ENCODE measurements around the gene PAAF1.

The PAAF1 gene

GRCh38 chr11:73946798-73947458 is 70.1 kb downstream of the PAAF1 start:
- no peak for DNase-seq

GRCh38 chr11:73949246-73949645 is 72.4 kb downstream of the PAAF1 start:
- no peak for DNase-seq

GRCh38 chr11:73949912-73950311 is 73.1 kb downstream of the PAAF1 start:
- DNase-seq, result no peak

DNA sequence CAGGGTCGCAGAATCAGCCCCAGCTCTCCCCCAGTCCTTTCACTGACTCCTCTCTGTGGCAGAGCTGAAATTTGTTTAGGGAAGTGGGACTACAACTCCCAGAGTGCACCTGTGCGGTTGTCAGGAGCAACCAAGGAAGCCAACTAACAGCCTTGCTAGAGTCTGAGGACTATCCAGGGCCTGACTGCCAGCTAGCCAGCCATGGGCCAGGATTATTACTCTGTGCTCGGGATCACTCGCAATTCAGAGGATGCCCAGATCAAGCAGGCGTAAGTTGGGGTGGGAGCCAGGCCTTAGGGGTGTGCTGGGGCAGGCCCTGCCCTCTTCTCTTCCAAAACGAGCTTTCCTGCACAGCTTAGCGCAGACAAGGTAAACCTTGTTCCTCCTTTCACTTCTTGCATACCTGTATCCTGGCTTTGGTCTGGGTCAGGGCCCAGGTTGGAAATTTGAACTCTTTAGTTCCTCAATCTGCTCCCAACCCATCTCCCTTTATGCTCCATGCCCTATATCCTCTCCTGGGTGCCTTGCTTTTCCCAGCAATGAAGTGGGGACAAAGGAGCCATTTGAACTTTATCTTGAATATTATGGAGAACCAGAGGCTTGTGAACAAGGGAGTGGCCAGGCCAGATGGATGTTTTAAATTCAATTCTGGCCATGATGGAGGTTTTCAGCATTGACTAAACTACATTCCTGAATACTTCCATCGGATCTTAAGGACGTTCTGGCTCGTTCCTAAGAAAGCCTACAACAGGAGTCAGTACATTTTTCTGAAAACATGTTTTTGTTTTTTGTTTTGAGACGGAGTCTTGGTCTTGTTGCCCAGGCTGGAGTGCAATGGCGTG is 74.3 kb downstream of the PAAF1 start, which contains the start of gene DNAJB13:
Gene DNAJB13, plus strand, starts transcription at position 158 of the 842 bp plus-strand sequence. Its CDS starts 44 bp downstream, at position 202.
- DNase-seq, result peak; percentile 26 to 30

DNA sequence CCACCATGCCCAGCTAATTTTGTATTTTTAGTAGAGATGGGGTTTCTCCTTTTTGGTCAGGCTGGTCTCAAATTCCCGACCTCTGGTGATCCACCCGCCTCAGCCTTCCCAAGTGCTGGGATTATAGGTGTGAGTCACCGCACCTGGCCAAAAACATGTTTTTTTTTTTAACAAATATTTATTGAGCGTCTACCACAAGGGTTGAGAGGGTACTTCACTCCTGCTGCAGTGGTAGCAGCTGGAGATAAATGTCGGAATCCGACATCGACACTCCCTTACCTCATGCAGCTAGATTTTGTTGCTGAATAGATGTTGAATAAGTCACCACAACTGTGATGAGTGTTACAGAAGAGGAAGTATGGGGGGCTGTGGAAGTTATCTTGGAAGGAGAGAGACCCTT is 75.0 kb downstream of the PAAF1 start:
- DNase-seq, result no peak

DNA sequence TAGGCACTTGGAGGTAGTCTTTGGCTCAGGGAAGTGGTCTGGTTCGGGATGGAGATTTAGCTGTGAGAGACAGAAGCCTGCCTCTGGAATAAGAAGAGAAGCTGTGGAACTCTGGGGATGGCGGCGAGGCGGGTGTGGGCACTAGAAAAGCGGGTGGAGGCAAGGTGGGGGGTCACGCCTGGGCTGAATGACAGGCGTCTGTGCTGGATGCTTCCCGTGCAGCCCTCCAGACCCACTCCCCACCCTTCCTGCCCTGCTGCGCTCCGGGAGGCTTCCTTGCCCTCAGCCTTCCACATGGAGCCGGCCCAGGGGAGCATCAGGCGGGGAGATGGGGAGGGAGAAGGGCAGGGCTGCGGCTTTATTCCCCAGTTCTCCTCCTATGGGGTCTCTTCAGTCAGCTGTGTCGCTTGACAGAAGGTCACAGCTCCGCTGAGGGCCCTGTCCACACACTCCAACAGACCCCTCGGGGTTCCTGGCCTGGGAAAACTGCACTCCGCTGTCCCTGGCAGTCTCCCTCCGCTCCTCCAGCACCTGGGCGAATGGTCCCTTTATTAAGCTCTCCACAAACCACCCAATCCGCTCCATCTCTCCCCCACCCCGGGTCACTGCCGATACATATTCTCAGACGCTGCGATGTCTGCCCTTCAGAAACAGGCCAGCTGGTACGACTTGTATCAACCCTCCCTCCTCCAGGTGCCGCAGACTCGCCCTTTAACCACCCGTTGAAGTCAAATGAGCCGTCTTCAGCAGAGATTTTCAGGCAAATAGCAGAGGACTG is 80.3 kb downstream of the PAAF1 start:
- DNase-seq, result no peak

DNA sequence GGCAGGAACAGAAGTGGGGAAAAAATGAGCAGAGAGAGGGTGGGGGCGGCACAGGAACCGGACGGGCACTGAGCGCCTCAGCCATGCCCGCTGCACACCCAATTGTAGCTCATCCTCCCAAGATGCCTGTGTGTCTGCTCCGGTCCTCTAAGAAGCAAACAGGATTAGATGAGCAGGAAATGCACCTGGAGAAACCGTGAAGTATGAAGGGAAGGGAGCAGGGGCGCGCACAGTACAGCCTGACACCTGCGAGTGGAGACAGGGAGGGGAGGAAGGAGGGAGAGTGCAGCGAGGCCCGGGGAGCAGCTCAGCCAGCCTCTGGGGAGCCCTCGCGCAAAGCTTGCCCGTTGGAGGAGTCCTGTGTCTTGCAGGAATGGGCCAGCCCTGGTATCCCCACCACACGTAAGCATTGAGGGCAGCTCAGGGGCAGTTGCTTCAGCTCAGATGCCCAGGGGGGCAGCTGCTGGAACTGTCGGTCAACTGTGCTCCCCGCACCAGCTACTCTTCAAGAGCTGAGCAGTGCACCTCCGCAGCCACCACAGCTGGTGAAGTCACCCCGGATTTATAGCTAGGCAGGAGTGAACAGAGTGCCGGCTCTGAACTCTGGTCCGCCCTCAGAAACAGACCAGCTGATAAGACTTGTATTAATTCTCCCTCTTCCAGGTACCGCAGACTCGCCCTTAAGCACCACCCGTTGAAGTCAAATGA is 81.0 kb downstream of the PAAF1 start:
- DNase-seq, result no peak

GRCh38 chr11:73958521-73959141 is 81.8 kb downstream of the PAAF1 start:
- DNase-seq, result no peak

DNA sequence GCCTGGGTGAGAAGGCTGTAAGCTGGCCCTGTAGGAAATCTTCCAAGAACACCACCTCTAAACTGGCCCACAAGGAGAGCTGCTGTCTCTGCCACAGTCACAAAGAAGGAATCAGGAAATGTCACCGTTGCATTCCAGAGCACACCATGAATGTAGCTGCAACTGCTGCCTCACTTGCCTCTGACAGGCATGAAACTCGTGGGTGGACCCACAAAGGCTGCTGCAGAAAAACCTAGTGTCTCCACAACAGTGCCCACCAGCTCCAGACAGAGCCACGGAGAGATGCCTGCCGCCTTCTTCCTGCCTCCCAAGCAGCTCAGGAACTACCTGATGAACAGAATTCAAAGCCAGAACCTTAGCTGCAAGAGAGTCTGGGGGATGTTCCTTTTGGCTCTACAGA is 84.5 kb downstream of the PAAF1 start:
- no peak for DNase-seq

DNA sequence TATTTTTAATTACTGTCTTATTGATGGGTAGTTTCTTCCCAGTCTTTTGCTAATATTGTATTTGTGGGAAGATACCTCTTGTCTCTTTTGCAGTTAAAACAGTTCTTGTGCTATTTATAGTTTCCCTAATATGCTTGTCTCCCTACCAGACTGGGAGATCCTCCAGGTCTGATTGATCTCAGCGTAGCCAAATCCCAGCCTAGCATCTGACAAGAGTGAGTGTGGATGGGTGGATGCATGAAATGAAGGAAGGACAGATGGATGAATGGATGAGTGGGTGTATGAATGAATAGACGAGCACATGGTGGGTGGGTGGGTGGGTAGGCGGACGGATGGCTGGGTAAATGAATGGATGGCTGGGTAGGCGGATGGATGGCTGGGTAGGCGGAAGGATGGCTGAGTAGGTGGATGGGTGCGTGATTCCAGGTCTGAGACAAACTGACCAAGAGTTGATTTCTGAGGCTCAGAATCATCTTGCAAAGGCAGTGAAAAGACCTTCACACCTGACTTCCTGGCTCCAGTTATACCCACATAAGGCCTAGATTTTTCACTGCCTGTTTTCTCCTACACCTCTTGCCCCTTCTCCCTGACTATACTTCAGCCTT is 85.4 kb downstream of the PAAF1 start:
- no peak for DNase-seq

- no peak for DNase-seq
These were observed 87.1 kb downstream of the PAAF1 start for GRCh38 chr11:73963861-73964260.

GRCh38 chr11:73965076-73965763 is 88.4 kb downstream of the PAAF1 start:
- peak in 1 of 2 donors; percentile 4 for DNase-seq

DNA sequence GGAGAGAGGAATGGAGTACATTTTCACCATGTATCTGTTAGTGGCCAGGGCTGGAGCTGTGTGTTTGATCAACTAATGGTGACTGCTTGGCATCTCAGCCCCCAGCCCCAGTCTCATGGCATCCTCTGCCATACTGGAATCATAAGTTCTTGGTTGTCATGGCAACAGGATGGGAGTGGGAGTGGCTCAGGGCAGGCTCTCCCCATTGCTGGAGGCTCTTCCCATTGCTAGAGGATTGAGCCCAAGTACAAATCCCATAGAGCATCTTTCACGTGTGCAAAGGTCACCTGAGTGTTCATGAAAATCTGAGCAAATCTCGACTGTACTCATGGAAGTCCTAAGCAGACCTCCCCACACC is 88.9 kb downstream of the PAAF1 start:
- DNase-seq, result no peak

DNA sequence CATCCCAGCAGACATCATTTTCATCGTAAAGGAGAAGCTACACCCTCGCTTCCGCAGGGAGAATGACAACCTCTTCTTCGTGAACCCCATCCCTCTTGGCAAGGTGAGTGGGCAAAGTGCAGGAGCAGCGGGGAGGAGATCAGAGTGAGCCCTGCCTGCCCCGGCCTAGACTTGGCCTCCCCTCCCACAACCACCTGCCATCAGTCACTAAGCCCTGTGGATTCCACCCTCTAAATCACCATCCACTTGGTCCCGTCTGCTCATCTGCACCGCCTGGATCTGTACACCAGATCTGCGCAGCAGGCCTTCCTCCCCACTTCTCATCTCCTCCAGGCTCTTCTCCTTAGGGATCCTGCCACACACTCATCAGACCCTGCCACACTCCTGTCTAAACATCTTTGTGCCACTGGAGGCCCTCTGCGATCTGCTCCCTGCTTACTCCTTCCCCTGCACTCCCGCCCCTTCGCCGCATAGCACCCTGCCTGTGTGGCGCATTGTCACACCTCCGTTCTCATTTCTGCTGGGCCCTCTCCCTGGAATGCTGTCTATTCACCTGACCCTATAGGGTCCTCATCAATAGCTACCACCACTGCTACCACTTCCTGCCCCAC is 91.7 kb downstream of the PAAF1 start:
- DNase-seq, result peak in 1 of 2 donors; percentile 26

- peak in 1 of 2 donors; percentile 24 for DNase-seq
These were observed 92.3 kb downstream of the PAAF1 start for GRCh38 chr11:73969091-73969490.

- DNase-seq, result peak in 1 of 2 donors; percentile 60
These were observed 93.4 kb downstream of the PAAF1 start for GRCh38 chr11:73969991-73970800.

GRCh38 chr11:73971175-73971719 is 94.4 kb downstream of the PAAF1 start:
- peak in 1 of 2 donors; percentile 30 for DNase-seq

GRCh38 chr11:73972187-73972586 is 95.4 kb downstream of the PAAF1 start:
- no peak for DNase-seq

GRCh38 chr11:73972620-73973449 is 96.0 kb downstream of the PAAF1 start:
- DNase-seq, result no peak
